ENCODE measurements around the gene STK24. TPM values are rescaled to one million over a fixed set of nuclear protein-coding genes. Genes with fewer than 3 reads are reported as not detected.
A peak's percentile ranks its signal among the peaks of the same experiment; 100 is the strongest.

STK24 gene
- total RNA-seq, 3 donors from 2014 or later, result 190 to 210 (median 204) TPM

DNA sequence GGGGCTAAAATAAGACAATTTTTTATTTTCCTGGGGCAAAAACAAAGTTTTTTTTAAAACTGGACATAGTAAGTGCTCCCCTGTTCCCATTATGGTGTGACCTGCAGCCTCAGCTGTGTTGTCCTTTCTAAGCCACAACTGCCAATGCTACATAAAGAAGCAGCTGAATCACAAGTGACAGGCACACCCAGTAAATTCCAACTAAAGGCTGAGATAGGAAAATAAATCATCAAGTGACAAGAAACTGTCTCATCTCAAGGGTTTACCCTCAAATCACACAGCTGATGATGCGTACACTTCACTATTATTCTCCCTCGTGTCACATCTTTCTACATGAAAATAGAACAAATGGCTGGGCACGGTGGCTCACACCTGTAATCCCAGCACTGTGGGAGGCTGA, 28.7 kb downstream of the STK24 start:
- ATAC-seq (no peak), DNase-seq (no peak)
- Histone ChIP-seq H3K4me3 (no peak overlapping the region), H3K9me3 (no peaks in the 10 kb centered on the region), H3K4me1 (ENCODE audit: low read depth) (peaks cover 14% of the 10 kb centered on the region), H3K36me3 (ENCODE audit: low read depth) (no peaks in the 10 kb centered on the region)
- intact Hi-C loops (cut with DNase I, micrococcal nuclease), result no loop called here
- TF ChIP-seq, protein P1, sequence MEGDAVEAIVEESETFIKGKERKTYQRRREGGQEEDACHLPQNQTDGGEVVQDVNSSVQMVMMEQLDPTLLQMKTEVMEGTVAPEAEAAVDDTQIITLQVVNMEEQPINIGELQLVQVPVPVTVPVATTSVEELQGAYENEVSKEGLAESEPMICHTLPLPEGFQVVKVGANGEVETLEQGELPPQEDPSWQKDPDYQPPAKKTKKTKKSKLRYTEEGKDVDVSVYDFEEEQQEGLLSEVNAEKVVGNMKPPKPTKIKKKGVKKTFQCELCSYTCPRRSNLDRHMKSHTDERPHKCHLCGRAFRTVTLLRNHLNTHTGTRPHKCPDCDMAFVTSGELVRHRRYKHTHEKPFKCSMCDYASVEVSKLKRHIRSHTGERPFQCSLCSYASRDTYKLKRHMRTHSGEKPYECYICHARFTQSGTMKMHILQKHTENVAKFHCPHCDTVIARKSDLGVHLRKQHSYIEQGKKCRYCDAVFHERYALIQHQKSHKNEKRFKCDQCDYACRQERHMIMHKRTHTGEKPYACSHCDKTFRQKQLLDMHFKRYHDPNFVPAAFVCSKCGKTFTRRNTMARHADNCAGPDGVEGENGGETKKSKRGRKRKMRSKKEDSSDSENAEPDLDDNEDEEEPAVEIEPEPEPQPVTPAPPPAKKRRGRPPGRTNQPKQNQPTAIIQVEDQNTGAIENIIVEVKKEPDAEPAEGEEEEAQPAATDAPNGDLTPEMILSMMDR (IDR thresholded peaks at IDR 0.05), result no peak

DNA sequence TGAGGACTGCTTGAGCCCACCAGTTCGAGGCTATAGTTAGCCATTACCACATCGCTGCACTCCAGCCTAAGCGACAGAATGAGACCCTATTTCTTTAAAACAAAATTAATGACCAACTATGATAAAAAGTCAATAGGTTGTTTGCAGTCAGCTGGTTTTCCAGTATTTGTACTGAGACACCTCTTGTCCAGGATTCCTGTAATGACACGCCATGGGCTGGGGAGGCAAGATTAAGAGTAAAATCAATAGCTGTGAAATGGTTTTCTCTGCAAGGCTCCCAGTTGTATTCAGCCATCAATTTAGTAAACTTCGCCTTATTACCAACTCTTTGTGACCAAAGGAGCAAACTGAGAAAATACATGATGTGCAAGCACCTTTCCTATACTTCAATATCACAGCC, 29.5 kb downstream of the STK24 start:
- Histone ChIP-seq H3K4me3 (no peak overlapping the region), H3K9me3 (no peaks in the 10 kb centered on the region), H3K4me1 (ENCODE audit: low read depth) (peaks cover 19% of the 10 kb centered on the region), H3K36me3 (ENCODE audit: low read depth) (no peaks in the 10 kb centered on the region)
- ATAC-seq (no peak), DNase-seq (no peak)
- intact Hi-C loops (cut with DNase I, micrococcal nuclease), result no loop called here
- TF ChIP-seq, protein P1 (IDR thresholded peaks at IDR 0.05), result no peak

DNA sequence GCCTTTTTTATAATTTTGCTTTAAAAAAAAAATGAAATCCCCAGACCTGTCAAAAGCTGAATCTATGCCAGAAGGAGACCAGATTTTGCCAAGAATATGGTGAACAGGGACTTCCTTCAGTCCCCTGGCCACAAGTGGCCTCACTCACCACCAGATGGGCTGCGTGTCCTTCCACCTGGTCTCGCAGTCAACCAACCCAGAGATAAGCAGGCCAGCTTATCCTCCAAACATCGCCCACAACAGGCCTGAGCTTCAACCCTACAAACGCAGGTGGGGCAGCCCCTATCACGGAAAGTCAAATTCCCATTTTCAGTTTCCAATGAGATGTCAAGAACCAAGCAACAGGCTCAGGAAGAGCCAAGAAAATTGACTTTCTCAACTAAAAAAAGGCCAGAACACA, 30.5 kb downstream of the STK24 start:
- intact Hi-C loops (cut with DNase I, micrococcal nuclease), result no loop called here
- Histone ChIP-seq H3K4me3 (no peak overlapping the region), H3K9me3 (no peaks in the 10 kb centered on the region), H3K4me1 (ENCODE audit: low read depth) (peaks cover 30% of the 10 kb centered on the region), H3K36me3 (ENCODE audit: low read depth) (no peaks in the 10 kb centered on the region)
- no peak for ATAC-seq
- no peak for DNase-seq
- TF ChIP-seq, protein P1 (IDR thresholded peaks at IDR 0.05), result no peak

DNA sequence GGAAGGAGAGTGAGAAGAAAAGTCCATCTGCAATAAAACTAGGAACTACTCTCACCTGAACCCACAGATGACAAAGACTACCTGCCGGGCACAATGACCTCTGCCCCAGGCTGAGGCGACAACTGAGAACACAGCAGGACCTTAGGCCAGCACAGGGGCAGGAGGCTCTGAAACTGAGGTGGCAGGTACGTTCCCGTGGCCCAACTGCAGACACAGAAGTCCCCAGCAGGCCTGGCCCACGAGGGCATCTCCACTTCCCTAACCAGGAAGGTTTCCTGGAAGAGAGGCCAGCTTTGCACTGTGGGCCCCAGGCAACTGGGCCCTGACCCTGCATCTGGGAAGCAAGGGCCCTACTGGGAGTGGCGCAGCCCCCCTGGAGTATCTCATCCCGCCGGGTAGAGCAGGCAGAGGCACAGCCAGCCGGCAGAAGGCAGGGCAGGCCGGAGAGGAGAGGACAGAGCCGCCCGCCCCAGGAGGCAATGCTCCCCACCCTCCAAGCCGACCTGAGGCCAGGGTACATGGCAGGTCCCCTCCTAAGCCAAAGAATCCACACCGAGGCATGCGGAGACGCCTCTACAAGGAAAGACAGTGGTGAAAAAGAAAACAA, 32.7 kb downstream of the STK24 start:
- intact Hi-C loops (cut with DNase I, micrococcal nuclease), result no loop called here
- Histone ChIP-seq H3K4me1 (ENCODE audit: low read depth) (peaks cover 46% of the 10 kb centered on the region), H3K36me3 (ENCODE audit: low read depth) (no peaks in the 10 kb centered on the region), H3K4me3 (no peak overlapping the region), H3K9me3 (no peaks in the 10 kb centered on the region)
- no peak for DNase-seq
- TF ChIP-seq, protein P1 (IDR thresholded peaks at IDR 0.05), result no peak
- peak; percentile 59 for ATAC-seq

DNA sequence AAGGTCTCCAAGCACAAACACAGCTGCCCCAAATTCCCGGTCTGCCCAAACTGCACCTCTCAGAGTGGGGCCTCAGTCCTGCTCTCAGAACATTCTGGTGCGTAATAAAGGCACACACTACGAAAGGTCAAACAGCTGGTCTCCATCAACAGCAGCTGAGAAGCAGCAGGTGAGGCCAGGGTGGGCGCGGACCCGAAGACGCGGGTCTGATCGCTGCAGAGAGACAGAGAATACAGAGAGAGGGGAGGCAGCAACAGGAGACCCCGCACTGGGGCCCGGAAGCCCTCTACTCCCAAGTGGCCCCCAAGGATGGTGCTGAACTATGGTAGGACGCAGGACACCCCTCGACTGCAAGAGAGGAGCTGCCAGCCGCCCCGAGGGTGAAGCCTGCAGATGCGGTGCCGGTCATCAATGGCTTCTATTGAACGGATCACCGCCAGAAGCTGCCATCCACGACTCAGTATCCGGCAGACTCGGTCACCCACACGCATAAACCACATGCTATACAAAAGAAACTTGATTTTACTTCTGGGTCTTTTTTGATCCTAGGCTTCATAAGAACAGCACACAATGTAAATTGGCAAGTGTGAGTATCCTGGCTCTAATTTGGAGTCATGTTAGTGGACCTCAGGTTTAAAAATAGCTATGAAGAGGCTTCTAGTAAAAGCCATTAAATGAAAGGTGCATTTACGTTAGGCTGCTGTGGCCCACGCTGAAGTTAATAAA, 33.4 kb downstream of the STK24 start:
- no peaks in the 10 kb centered on the region for H3K9me3 ChIP-seq
- TF ChIP-seq, protein P1 (IDR thresholded peaks at IDR 0.05), result no peak
- ATAC-seq (no peak), DNase-seq (no peak)
- peaks cover 49% of the 10 kb centered on the region for H3K4me1 ChIP-seq (ENCODE audit: low read depth)
- no peak overlapping the region for H3K4me3 ChIP-seq
- no peaks in the 10 kb centered on the region for H3K36me3 ChIP-seq (ENCODE audit: low read depth)
- intact Hi-C loops (cut with DNase I, micrococcal nuclease), result no loop called here
